Measurements from ENCODE around the gene CNTNAP2. TPM values are rescaled to one million over a fixed set of nuclear protein-coding genes. Genes with fewer than 3 reads are reported as not detected.

CNTNAP2 gene
- total and polyA plus RNA-seq, 8 donors = 0.19 to 18.2 (median 0.56) TPM

GRCh38 chr7:147605323-147605722, 1488.7 kb downstream of the CNTNAP2 start:
- Histone ChIP-seq H3K9me3 (peaks cover 0 to 4% (median 0%) of the 10 kb centered on the region in 4 donors), H3K27me3 (no peaks in the 10 kb centered on the region), H3K4me1 (no peaks in the 10 kb centered on the region), H3K36me3 (no peaks in the 10 kb centered on the region), H3K4me3 (no peak overlapping the region), H3K27ac (no peak overlapping the region)
- intact Hi-C loops (cut with DNase I; ENCODE audit: low total_unique reads) = no loop called here
- no peak for TF ChIP-seq POLR2AphosphoS5 (IDR thresholded peaks at IDR 0.05)
- no peak for TF ChIP-seq POLR2A (IDR thresholded peaks at IDR 0.05)
- no peak for TF ChIP-seq EP300 (IDR thresholded peaks at IDR 0.05)
- TF ChIP-seq, protein P1, sequence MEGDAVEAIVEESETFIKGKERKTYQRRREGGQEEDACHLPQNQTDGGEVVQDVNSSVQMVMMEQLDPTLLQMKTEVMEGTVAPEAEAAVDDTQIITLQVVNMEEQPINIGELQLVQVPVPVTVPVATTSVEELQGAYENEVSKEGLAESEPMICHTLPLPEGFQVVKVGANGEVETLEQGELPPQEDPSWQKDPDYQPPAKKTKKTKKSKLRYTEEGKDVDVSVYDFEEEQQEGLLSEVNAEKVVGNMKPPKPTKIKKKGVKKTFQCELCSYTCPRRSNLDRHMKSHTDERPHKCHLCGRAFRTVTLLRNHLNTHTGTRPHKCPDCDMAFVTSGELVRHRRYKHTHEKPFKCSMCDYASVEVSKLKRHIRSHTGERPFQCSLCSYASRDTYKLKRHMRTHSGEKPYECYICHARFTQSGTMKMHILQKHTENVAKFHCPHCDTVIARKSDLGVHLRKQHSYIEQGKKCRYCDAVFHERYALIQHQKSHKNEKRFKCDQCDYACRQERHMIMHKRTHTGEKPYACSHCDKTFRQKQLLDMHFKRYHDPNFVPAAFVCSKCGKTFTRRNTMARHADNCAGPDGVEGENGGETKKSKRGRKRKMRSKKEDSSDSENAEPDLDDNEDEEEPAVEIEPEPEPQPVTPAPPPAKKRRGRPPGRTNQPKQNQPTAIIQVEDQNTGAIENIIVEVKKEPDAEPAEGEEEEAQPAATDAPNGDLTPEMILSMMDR (IDR thresholded peaks at IDR 0.05) = no peak
- 58 to 72% (median 66%) methylated on average over 4 of the region's 4 CpGs for WGBS, 5 donors
- no peak for DNase-seq

GRCh38 chr7:147607157-147607800, 1490.7 kb downstream of the CNTNAP2 start:
- intact Hi-C loops (cut with DNase I; ENCODE audit: low total_unique reads) = no loop called here
- H3K27me3 ChIP-seq = no peaks in the 10 kb centered on the region
- no peaks in the 10 kb centered on the region for H3K4me1 ChIP-seq
- DNase-seq = no peak
- H3K36me3 ChIP-seq = no peaks in the 10 kb centered on the region
- no peak for TF ChIP-seq POLR2A (IDR thresholded peaks at IDR 0.05)
- TF ChIP-seq, protein P1 (IDR thresholded peaks at IDR 0.05) = no peak
- TF ChIP-seq POLR2AphosphoS5 (IDR thresholded peaks at IDR 0.05) = no peak
- no peak for TF ChIP-seq EP300 (IDR thresholded peaks at IDR 0.05)
- WGBS, 5 donors = 54 to 63% (median 57%) methylated on average over 5 of the region's 5 CpGs
- H3K27ac ChIP-seq = no peak overlapping the region
- peaks cover 0 to 4% (median 0%) of the 10 kb centered on the region in 4 donors for H3K9me3 ChIP-seq
- no peak overlapping the region for H3K4me3 ChIP-seq

- H3K36me3 ChIP-seq = no peaks in the 10 kb centered on the region
- no peak for DNase-seq
- no peaks in the 10 kb centered on the region for H3K4me1 ChIP-seq
- H3K4me3 ChIP-seq = no peak overlapping the region
- no peak overlapping the region for H3K27ac ChIP-seq
- no peak for TF ChIP-seq EP300 (IDR thresholded peaks at IDR 0.05)
- no peak for TF ChIP-seq POLR2A (IDR thresholded peaks at IDR 0.05)
- no peak for TF ChIP-seq POLR2AphosphoS5 (IDR thresholded peaks at IDR 0.05)
- TF ChIP-seq, protein P1 (IDR thresholded peaks at IDR 0.05) = no peak
- intact Hi-C loops (cut with DNase I; ENCODE audit: low total_unique reads) = no loop called here
- no peaks in the 10 kb centered on the region for H3K27me3 ChIP-seq
- peaks cover 0 to 4% (median 0%) of the 10 kb centered on the region in 4 donors for H3K9me3 ChIP-seq
- 68 to 93% (median 89%) methylated on average over 1 of the region's 1 CpG for WGBS, 5 donors
Observed at GRCh38 chr7:147611431-147611830, 1494.8 kb downstream of the CNTNAP2 start.

GRCh38 chr7:147635288-147635687, 1518.7 kb downstream of the CNTNAP2 start:
- no peaks in the 10 kb centered on the region for H3K9me3 ChIP-seq
- no peak overlapping the region for H3K4me3 ChIP-seq
- no peaks in the 10 kb centered on the region for H3K4me1 ChIP-seq
- 55 to 61% (median 59%) methylated on average over 3 of the region's 3 CpGs for WGBS, 5 donors
- no peak for TF ChIP-seq POLR2AphosphoS5 (IDR thresholded peaks at IDR 0.05)
- no peak for TF ChIP-seq POLR2A (IDR thresholded peaks at IDR 0.05)
- no peak for TF ChIP-seq EP300 (IDR thresholded peaks at IDR 0.05)
- TF ChIP-seq, protein P1 (IDR thresholded peaks at IDR 0.05) = no peak
- H3K27me3 ChIP-seq = no peaks in the 10 kb centered on the region
- H3K36me3 ChIP-seq = no peaks in the 10 kb centered on the region
- no peak for DNase-seq
- H3K27ac ChIP-seq = no peak overlapping the region
- intact Hi-C loops (cut with DNase I; ENCODE audit: low total_unique reads) = no loop called here

Data from stomach (tissue), 9 donors.